CD14-positive monocyte (primary cell): ENCODE data around the gene IGLL5. TPM values are rescaled to one million over a fixed set of nuclear protein-coding genes. Genes with fewer than 3 reads are reported as not detected.

Experiments
- DNase-seq, 3 donors: peaks; one replicate each; pipeline ENCODE4 v3.0.0-alpha.2; 2011 to 2022
- H2AFZ ChIP-seq: 2 replicates; pipeline ENCODE4 v1.6.0; 2012; ENCODE audit warnings: mild to moderate bottlenecking, low read depth, low read length, inconsistent platforms; ENCODE audit not compliant: insufficient read depth, poor library complexity, severe bottlenecking
- H3K27ac ChIP-seq, 2 donors: 1 replicate in 1 of 2; 2 replicates in 1 of 2; pipeline ENCODE4 v1.5.1; 2012 to 2013; ENCODE audit warnings: low read length in 2 of 2, control low read depth in 1 of 2, inconsistent platforms in 1 of 2, low read depth in 1 of 2, mild to moderate bottlenecking in 1 of 2
- H3K27me3 ChIP-seq, 2 donors: one replicate each; pipeline versions ENCODE4 v1.6.0 to v1.6.1; 2011 to 2013; ENCODE audit warnings: low read length in 2 of 2; ENCODE audit not compliant: control insufficient read depth in 2 of 2, insufficient read depth in 2 of 2
- H3K36me3 ChIP-seq, 2 donors: replicated peaks in 1 of 2; 1 replicate in 1 of 2; 2 replicates in 1 of 2; pipeline versions ENCODE4 v1.5.1 to v1.6.1; 2012 to 2013; ENCODE audit warnings: low read length in 2 of 2, control low read depth in 1 of 2, inconsistent platforms in 1 of 2, mild to moderate bottlenecking in 1 of 2; ENCODE audit not compliant: insufficient read depth in 2 of 2, control insufficient read depth in 1 of 2
- H3K4me1 ChIP-seq, 2 donors: 1 replicate in 1 of 2; 2 replicates in 1 of 2; pipeline versions ENCODE4 v1.5.1 to v1.6.1; 2012 to 2013; ENCODE audit warnings: low read length in 2 of 2, control low read depth in 1 of 2, inconsistent platforms in 1 of 2, mild to moderate bottlenecking in 1 of 2, moderate library complexity in 1 of 2; ENCODE audit not compliant: insufficient read depth in 2 of 2, control insufficient read depth in 1 of 2
- H3K4me2 ChIP-seq: replicated peaks from 2 replicates; pipeline ENCODE3; 2012; ENCODE audit warnings: low read length, moderate library complexity, mild to moderate bottlenecking; ENCODE audit not compliant: poor library complexity, severe bottlenecking; ENCODE audit errors: extremely low read depth
- H3K4me3 ChIP-seq, 3 experiments: fragments of 200-600 bp in 1 of 3; sonication (generic) in 1 of 3; replicated peaks in 1 of 3; 1 replicate in 2 of 3; 2 replicates in 1 of 3; pipeline ENCODE4 v1.5.1; 2011 to 2013; ENCODE audit warnings: low read length in 3 of 3, mild to moderate bottlenecking in 3 of 3, control low read depth in 2 of 3, low read depth in 2 of 3, inconsistent platforms in 1 of 3, moderate library complexity in 1 of 3
- H3K79me2 ChIP-seq: 2 replicates; pipeline ENCODE4 v1.6.0; 2012; ENCODE audit warnings: mild to moderate bottlenecking, control low read depth, inconsistent platforms, low read length, moderate library complexity; ENCODE audit not compliant: insufficient read depth
- H3K9ac ChIP-seq: 2 replicates; pipeline ENCODE4 v1.6.0; 2017; ENCODE audit warnings: low read length, mild to moderate bottlenecking; ENCODE audit not compliant: insufficient read depth, poor library complexity, severe bottlenecking
- H3K9me3 ChIP-seq, 2 donors: replicated peaks in 1 of 2; 1 replicate in 1 of 2; 2 replicates in 1 of 2; pipeline versions ENCODE4 v1.5.1 to v1.6.1; 2012 to 2013; ENCODE audit warnings: low read length in 2 of 2, control low read depth in 1 of 2; ENCODE audit not compliant: control insufficient read depth in 1 of 2, insufficient read depth in 1 of 2
- H4K20me1 ChIP-seq: 2 replicates; pipeline ENCODE4 v1.6.0; 2012; ENCODE audit warnings: mild to moderate bottlenecking, low read length, control low read depth, moderate library complexity; ENCODE audit not compliant: insufficient read depth
- H3K27ac Mint-ChIP-seq, 7 donors: one replicate each; pipeline ENCODE4 v1.8.0; 2020; ENCODE audit warnings: mild to moderate bottlenecking in 7 of 7, mixed read lengths in 7 of 7, moderate library complexity in 6 of 7, inconsistent platforms in 2 of 7
- H3K27me3 Mint-ChIP-seq, 3 donors: one replicate each; pipeline ENCODE4 v1.8.0; 2021 to 2022; ENCODE audit warnings: low read depth in 3 of 3, mild to moderate bottlenecking in 3 of 3, mixed read lengths in 3 of 3, moderate library complexity in 3 of 3, inconsistent platforms in 1 of 3
- H3K36me3 Mint-ChIP-seq, 2 donors: one replicate each; pipeline ENCODE4 v1.8.0; 2020; ENCODE audit warnings: mixed read lengths in 2 of 2, inconsistent platforms in 1 of 2, mild to moderate bottlenecking in 1 of 2
- H3K4me1 Mint-ChIP-seq: one replicate; pipeline ENCODE4 v1.8.0; 2020; ENCODE audit warnings: mild to moderate bottlenecking, mixed read lengths
- H3K4me3 Mint-ChIP-seq, 2 donors: one replicate each; pipeline ENCODE4 v1.8.0; 2020; ENCODE audit warnings: mild to moderate bottlenecking in 2 of 2, mixed read lengths in 2 of 2, moderate library complexity in 1 of 2
- H3K9me3 Mint-ChIP-seq, 7 donors: one replicate each; pipeline ENCODE4 v1.8.0; 2020 to 2022; ENCODE audit warnings: mixed read lengths in 7 of 7, mild to moderate bottlenecking in 6 of 7, moderate library complexity in 6 of 7, inconsistent platforms in 2 of 7
- CTCF ChIP-seq: fragments of 200-600 bp; IDR thresholded peaks from one replicate; pipeline ENCODE4 v1.8.0; 2022; ENCODE audit warnings: antibody characterized with exemption, mild to moderate bottlenecking
- WGBS: methylation state at CpG from one replicate; pipeline ENCODE4 v1.1.5; 2013; ENCODE audit warnings: missing lambda C conversion rate; ENCODE audit not compliant: insufficient coverage; 5-methylcytosine and 5-hydroxymethylcytosine counted together
- intact Hi-C, 2 donors: fragments of 100-400 bp; cut with micrococcal nuclease; formaldehyde crosslinking; loops; one replicate each; pipeline versions ENCODE4 v1.15.0 to v1.15.1; 2023
- polyA plus RNA-seq, 3 donors: library from polyadenylated mRNA; depleted of rRNA in 1 of 3; unstranded in 2 of 3; stranded (reverse) in 1 of 3; fragments of 300-500 nt in 2 of 3; fragments of >200 nt in 1 of 3; fragmentation: Illumina TruSeq in 2 of 3; gene quantifications; 1 replicate in 2 of 3; 2 replicates in 1 of 3; pipeline ENCODE4 v1.2.3, GENCODE V29; 2012 to 2021

The IGLL5 gene
- polyA plus RNA-seq, 3 donors = 0.21 to 0.38 TPM; not detected in 1

- Histone ChIP-seq H4K20me1 (no peaks in the 10 kb centered on the region), H3K4me1 (peaks cover 65 to 73% of the 10 kb centered on the region in 2 donors), H3K9me3 (no peaks in the 10 kb centered on the region), H3K27me3 (no peaks in the 10 kb centered on the region), H3K9ac (no peak overlapping the region), H3K79me2 (no peaks in the 10 kb centered on the region), H2AFZ (no peak overlapping the region), H3K27ac (no peak overlapping the region), H3K36me3 (no peaks in the 10 kb centered on the region), H3K4me2 (no peak overlapping the region), H3K4me3 (no peak overlapping the region)
- Mint-ChIP-seq H3K4me1 (peaks cover 67% of the 10 kb centered on the region), H3K4me3 (no peak overlapping the region), H3K27ac (peak overlapping the region in 3 of 7 donors; percentile 5 to 44 (median 17)), H3K36me3 (no peaks in the 10 kb centered on the region), H3K27me3 (peaks cover 0 to 9% (median 4%) of the 10 kb centered on the region in 3 donors), H3K9me3 (no peaks in the 10 kb centered on the region)
- DNase-seq = no peak
- TF ChIP-seq CTCF = no peak
- 100% methylated on average over 2 of the region's 3 CpGs for whole genome bisulfite sequencing
- intact Hi-C loops = no loop called here
Observed at GRCh38 chr22:22937894-22938480, 50.4 kb downstream of the IGLL5 start.

GRCh38 chr22:22938672-22939587, 51.3 kb downstream of the IGLL5 start:
- Mint-ChIP-seq H3K4me1 (peaks cover 61% of the 10 kb centered on the region), H3K27me3 (peaks cover 0 to 9% (median 4%) of the 10 kb centered on the region in 3 donors)
- H3K27ac ChIP-seq = no peak overlapping the region

More at GRCh38 chr22:22938672-22939587, 51.3 kb downstream of the IGLL5 start:
- H3K27me3 ChIP-seq = no peaks in the 10 kb centered on the region
- peak overlapping the region in 4 of 7 donors; percentile 3 to 70 (median 53) for H3K27ac Mint-ChIP-seq
- intact Hi-C loops = no loop called here
- no peak for DNase-seq
- H3K79me2 ChIP-seq = no peaks in the 10 kb centered on the region
- no peak overlapping the region for H3K4me3 Mint-ChIP-seq
- TF ChIP-seq CTCF = no peak
- no peaks in the 10 kb centered on the region for H3K36me3 Mint-ChIP-seq
- no peak overlapping the region for H3K4me2 ChIP-seq
- H3K9me3 ChIP-seq = no peaks in the 10 kb centered on the region
- WGBS = 96% methylated on average over 7 of the region's 8 CpGs
- peak overlapping the region; percentile 3 for H2AFZ ChIP-seq
- no peaks in the 10 kb centered on the region for H3K9me3 Mint-ChIP-seq
- no peak overlapping the region for H3K4me3 ChIP-seq
- H3K36me3 ChIP-seq = no peaks in the 10 kb centered on the region
- H3K9ac ChIP-seq = no peak overlapping the region
- no peaks in the 10 kb centered on the region for H4K20me1 ChIP-seq
- peaks cover 63 to 68% of the 10 kb centered on the region in 2 donors for H3K4me1 ChIP-seq
